GM21825 (cell line): ENCODE data around the gene DLG2.
"Not testable (repeated sequence)": the region's sequence is repeated elsewhere in the genome, so short reads cannot be mapped to it uniquely, and the experiment has no call there.

Experiments used
- ATAC-seq: cut with Tn5 transposase; IDR thresholded peaks from one replicate; pipeline ENCODE4 v1.9.1; 2021; ENCODE audit warnings: mild to moderate bottlenecking, moderate library complexity; ENCODE audit not compliant: unreplicated experiment

DLG2 gene

GRCh38 chr11:84866922-84867321, 760.2 kb downstream of the DLG2 start:
- no peak for ATAC-seq

GRCh38 chr11:84865791-84866535, 761.2 kb downstream of the DLG2 start:
- ATAC-seq = no peak

GRCh38 chr11:84865257-84865656, 761.9 kb downstream of the DLG2 start:
- ATAC-seq = no peak

GRCh38 chr11:84857746-84858145, 769.4 kb downstream of the DLG2 start:
- no peak for ATAC-seq

- ATAC-seq = no peak
Observed at GRCh38 chr11:84855508-84856245, 771.5 kb downstream of the DLG2 start.

- ATAC-seq = no peak
Observed at GRCh38 chr11:84854498-84854880, 772.7 kb downstream of the DLG2 start.

- no peak for ATAC-seq
Observed at GRCh38 chr11:84853841-84854497, 773.2 kb downstream of the DLG2 start.

- ATAC-seq = no peak
Observed at GRCh38 chr11:84847842-84848241, 779.3 kb downstream of the DLG2 start.

GRCh38 chr11:84840201-84840600, 786.9 kb downstream of the DLG2 start:
- ATAC-seq = not testable (repeated sequence)

GRCh38 chr11:84837402-84838069, 789.6 kb downstream of the DLG2 start:
- ATAC-seq = no peak

GRCh38 chr11:84836371-84836770, 790.8 kb downstream of the DLG2 start:
- ATAC-seq = no peak

GRCh38 chr11:84833488-84834088, 793.6 kb downstream of the DLG2 start:
- no peak for ATAC-seq

GRCh38 chr11:84830372-84830771, 796.8 kb downstream of the DLG2 start:
- no peak for ATAC-seq

GRCh38 chr11:84829162-84829561, 798.0 kb downstream of the DLG2 start:
- ATAC-seq = no peak

- ATAC-seq = no peak
Observed at GRCh38 chr11:84828616-84829015, 798.5 kb downstream of the DLG2 start.

GRCh38 chr11:84825106-84825660, 802.0 kb downstream of the DLG2 start:
- ATAC-seq = no peak

GRCh38 chr11:84824624-84825023, 802.5 kb downstream of the DLG2 start:
- ATAC-seq = no peak

GRCh38 chr11:84819537-84819936, 807.6 kb downstream of the DLG2 start:
- no peak for ATAC-seq

GRCh38 chr11:84819128-84819527, 808.0 kb downstream of the DLG2 start:
- ATAC-seq = no peak

GRCh38 chr11:84817998-84818397, 809.1 kb downstream of the DLG2 start:
- ATAC-seq = no peak
